HG03175 (cell line): ENCODE results near the gene PKLR.
"Not testable (repeated sequence)": the region's sequence is repeated elsewhere in the genome, so short reads cannot be mapped to it uniquely, and the experiment has no call there.

Experiments
- ATAC-seq: cut with Tn5 transposase; IDR thresholded peaks from one replicate; pipeline ENCODE4 v1.9.1; 2021; ENCODE audit warnings: mild to moderate bottlenecking, moderate library complexity; ENCODE audit not compliant: unreplicated experiment

The PKLR gene

DNA sequence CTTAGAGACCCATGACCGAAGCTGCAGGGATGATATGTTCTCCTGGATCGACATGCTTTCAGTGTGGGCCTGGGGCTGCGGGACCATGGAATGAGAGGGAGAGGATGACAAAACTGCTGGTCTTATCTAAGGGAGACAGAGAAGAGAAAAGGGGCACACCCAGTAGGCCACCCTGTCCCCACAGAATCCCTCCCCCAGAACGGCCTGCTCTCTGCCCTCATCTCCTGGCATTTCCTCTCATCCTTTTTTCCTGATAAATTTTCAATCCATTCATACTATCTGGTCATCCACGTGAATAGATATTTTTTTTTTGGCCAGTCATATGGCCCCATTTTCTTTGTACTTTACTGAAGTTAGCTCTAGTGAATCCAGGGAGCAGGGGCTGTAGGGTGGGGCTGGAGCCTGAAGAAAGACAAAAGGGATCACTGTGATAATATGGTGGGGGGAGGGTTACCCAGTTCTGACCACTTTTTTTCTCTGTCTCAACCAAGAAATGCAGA, at the start of gene PKLR:
PKLR (minus strand) TSS at position 97 of the 500 bp plus-strand sequence; CDS start at position 54, 43 bp downstream.
- no peak for ATAC-seq

DNA sequence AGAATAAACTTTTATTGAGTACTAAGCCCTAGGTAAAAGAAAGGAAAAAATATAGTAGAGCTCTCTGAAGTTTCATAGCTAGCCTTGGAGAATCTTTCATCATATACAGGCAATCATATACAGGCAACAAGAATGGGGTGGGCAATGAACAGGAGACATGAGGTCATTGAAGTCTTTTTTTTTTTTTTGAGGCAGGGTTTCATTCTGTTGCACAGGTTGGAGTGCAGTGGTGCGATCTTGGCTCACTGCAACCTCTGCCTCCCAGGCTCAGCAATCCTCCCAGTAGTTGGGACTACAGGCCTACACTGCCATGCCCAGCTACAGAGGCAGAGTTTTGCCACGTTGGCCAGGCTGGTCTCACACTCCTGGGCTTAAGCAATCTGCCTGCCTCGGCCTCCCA, 41.6 kb upstream of the PKLR start:
- no peak for ATAC-seq

DNA sequence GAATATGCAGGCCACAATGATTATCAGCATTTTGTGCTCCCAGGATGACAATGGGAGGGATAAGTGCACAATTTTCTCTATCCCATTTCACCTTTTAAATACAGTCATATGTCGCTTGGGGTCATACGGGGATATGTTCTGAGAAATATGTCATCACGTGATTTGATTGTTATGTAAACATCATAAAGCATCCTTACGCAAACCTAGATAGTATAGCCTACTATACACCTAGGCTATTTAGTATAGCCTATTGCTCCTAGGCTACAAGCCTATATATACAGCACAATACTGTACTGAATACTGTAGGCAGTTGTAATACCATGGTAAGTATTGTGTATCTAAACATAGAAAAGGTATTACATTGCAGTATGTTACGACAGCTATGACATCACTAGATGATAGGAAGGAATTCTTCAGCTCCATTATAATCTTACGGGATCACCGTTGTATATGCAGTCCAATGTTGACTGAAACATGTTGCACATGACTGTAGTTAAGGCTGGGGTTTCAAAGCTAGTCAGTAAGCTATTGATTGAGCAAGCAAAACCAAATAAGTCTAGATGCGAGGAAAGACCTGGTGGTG, 38.4 kb upstream of the PKLR start:
- ATAC-seq: no peak

GRCh38 chr1:155334962-155335361, 33.7 kb upstream of the PKLR start:
- no peak for ATAC-seq

- ATAC-seq: no peak
These were observed 28.9 kb upstream of the PKLR start for GRCh38 chr1:155329980-155330598.

DNA sequence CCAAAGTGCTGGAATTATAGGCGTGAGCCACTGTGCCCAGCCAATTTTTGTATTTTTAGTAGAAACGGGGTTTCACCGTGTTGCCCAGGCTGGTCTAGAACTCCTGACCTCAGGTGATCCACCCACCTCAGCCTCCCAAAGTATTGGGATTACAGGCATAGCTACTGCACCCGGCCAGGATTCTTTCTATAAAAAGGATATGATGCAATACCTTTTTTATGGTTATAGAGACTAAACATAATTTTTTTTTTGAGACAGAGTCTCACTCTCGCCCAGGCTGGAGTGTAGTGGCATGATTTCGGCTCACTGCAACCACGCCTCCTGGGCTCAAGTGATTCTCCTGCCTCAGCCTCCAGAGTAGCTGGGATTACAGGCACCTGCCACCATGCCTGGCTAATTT, 27.6 kb upstream of the PKLR start:
- ATAC-seq: not testable (repeated sequence)

GRCh38 chr1:155327981-155328380, 26.7 kb upstream of the PKLR start:
- no peak for ATAC-seq

GRCh38 chr1:155326631-155327037, 25.4 kb upstream of the PKLR start:
- no peak for ATAC-seq

- no peak for ATAC-seq
These were observed 24.8 kb upstream of the PKLR start for GRCh38 chr1:155326020-155326526.

GRCh38 chr1:155325603-155325893, 24.3 kb upstream of the PKLR start:
- ATAC-seq: no peak

DNA sequence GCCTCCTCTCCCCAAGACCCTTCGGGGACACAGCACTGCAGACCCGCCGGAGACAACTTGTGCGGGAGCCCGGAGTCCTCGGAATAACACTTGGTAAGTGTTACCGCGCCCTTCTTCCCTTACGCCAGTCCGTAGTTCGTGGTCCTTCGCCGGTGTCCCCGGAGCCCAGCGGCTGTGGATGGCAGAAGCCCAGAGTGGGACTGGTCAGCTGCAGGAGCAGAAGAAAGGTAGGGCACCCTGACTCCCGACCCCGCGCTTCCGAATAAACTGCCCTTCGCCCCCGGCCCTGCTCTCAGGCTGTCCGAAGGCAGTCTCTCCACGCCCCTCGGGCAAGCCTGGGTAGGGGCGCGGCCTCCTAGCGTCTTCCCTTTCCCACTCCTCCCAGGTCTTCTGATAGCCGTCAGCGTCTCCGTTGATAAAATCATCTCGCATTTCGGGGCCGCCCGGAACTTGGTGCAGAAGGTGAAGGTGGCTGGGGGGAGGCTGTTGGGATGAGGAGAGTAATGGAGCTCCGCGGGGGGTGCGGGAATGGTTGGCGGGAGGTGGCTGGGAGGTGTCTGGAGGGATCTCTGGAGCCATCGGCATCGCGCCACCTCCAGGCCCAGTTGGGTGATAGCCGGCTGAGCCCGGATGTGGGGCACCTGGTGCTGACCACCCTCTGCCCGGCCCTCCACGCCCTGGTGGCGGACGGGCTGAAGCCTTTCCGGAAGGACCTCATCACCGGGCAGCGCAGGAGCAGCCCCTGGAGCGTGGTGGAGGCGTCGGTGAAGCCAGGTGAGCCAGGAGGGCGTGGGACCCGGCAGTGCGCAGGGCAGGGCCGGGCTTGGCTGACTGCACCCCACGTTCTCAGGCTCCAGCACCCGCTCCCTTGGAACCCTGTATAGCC, 23.7 kb upstream of the PKLR start:
- no peak for ATAC-seq

- ATAC-seq: peak; percentile 75
These were observed 22.9 kb upstream of the PKLR start for GRCh38 chr1:155324037-155324716.

GRCh38 chr1:155323729-155324036, 22.4 kb upstream of the PKLR start:
- peak; percentile 46 for ATAC-seq

DNA sequence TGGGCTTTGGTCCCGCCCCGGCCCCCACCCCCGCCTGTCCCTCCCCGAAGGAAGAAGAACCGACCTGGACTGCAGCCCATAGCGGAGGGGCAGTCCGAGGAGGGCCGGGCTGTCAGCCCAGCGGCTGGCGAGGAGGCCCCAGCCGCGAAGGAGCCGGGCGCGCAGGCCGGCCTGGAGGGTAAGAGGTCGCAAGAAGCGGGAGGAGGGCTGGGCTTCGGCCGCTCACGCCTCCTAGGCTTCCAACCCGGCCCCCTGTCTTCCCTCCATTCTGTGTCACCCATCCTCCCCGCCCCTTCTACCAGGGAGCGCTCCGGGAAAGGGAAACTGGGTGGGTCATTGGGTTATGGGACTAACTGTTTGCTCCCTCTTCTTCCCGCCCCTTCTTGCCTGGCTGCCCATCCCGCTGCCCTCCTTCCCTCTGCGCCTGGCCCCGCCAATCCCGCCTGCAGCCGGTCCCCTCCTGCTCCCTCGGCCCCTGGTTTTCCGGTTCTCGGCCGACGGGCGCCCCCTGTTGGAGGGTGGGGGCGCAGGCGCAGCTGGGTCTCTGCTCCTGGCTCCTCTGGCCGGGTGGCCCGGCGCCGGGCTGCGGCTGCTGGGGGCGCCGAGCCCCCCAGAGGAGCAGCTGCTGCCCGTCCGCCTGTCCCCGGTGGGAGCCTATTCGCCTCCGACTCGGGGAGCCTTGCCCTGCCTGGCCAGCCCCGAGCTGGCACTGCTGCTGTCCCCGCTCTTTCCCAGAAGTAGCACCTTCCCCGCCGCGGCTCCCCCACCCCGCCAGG, 21.9 kb upstream of the PKLR start:
- ATAC-seq: peak; percentile 43

DNA sequence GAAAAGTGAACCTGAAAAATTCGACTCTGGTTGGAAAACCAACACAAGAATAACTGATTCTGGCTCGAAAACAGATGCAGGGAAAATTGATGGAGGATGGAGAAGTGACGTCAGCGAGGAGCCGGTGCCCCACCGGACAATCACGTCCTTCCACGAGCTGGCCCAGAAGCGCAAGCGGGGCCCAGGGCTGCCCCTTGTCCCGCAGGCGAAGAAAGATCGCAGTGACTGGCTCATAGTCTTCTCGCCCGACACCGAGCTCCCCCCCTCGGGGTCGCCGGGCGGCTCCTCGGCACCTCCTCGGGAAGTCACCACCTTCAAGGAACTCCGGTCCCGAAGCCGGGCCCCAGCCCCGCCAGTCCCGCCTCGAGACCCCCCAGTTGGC, 21.3 kb upstream of the PKLR start:
- no peak for ATAC-seq

DNA sequence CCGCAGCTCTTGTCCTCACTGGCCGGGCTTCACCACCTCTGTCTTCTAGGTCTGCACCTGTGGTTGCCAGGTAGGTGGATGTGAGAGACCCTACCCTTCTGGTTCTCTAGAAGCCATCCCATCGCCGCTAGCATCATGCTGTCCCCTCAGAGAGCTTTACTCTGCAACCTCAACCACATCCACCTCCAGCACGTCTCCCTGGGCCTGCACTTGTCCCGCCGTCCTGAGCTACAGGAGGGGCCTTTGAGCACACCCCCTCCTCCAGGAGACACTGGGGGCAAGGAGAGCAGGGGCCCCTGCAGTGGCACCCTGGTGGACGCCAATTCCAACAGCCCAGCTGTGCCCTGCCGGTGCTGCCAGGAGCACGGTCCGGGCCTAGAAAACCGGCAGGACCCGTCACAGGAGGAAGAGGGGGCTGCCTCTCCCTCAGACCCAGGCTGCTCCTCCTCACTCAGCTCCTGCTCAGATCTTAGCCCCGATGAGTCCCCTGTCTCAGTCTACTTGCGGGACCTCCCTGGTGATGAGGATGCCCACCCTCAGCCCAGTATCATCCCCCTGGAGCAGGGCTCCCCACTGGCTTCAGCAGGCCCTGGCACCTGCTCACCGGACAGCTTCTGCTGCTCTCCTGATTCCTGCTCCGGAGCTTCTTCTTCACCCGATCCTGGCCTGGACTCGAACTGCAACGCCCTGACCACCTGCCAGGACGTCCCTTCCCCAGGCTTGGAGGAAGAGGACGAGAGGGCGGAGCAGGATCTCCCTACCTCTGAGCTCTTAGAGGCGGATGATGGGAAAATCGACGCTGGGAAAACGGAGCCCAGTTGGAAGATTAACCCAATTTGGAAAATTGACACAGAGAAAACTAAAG, 20.6 kb upstream of the PKLR start:
- no peak for ATAC-seq

DNA sequence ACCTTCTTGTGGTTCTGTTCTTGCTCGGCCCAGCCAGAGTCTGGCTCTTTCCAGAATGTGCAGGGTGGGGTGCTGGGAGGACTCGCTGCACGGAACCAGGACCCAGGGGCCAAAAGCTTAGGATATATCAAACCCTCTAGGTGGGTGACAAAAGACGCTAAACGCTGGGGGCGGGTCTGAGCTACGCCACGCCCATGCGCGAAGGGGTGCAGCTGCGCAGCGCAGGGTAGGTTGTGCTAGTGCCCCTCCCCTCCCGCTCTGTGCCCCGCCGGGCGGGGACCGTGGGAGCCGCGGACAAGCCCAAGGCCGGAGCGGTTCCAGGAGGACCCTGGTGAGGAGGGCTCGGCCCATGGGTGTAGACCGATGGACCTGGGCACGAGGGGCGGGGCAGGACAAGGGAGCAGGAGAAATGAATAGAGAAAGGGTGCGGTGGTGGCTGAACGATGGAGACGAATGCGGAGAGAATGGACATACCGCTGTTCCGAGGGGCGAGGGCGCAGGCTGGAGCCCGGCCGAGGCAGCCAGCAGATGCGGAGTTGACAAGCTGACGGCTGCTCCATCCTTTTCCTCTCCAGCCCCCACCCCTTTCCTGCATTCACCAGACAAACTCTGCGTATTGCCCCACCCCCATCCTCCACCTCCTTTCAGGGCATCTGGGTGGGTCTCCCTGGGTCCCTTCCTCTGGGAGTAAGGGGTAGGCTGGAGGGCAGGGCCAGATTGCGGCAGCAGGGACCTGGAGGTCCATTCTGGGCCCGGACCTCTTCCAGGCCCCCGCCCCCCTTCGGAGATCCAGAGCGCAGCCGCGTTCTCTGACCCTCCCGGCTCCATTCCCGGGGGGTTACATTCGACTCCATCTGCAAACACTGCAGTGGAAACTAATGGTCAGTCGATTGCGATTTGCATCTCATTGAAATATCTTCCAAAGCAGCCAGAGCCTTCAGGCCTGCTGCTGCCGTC, 19.7 kb upstream of the PKLR start, which contains the start of gene RUSC1:
RUSC1 (plus strand) TSS at position 234 of the 957 bp plus-strand sequence. CDS start 880 bp downstream, outside the sequence.
- ATAC-seq: no peak

DNA sequence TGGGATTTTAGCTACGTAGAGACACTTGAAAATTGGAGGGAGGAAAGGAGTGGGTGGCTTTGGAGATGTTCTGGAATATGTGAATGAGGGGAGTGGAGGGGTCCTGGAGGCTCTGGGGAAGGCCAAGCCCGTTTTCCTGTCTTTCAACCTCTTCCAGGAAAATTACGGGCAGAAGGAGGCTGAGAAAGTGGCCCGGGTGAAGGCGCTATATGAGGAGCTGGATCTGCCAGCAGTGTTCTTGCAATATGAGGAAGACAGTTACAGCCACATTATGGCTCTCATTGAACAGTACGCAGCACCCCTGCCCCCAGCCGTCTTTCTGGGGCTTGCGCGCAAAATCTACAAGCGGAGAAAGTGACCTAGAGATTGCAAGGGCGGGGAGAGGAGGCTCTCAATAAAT, 19.0 kb upstream of the PKLR start:
- no peak for ATAC-seq
